Measurements from ENCODE around the gene HAP1.
"Not testable (repeated sequence)": the region's sequence is repeated elsewhere in the genome, so short reads cannot be mapped to it uniquely, and the experiment has no call there.

HAP1 gene, protein sequence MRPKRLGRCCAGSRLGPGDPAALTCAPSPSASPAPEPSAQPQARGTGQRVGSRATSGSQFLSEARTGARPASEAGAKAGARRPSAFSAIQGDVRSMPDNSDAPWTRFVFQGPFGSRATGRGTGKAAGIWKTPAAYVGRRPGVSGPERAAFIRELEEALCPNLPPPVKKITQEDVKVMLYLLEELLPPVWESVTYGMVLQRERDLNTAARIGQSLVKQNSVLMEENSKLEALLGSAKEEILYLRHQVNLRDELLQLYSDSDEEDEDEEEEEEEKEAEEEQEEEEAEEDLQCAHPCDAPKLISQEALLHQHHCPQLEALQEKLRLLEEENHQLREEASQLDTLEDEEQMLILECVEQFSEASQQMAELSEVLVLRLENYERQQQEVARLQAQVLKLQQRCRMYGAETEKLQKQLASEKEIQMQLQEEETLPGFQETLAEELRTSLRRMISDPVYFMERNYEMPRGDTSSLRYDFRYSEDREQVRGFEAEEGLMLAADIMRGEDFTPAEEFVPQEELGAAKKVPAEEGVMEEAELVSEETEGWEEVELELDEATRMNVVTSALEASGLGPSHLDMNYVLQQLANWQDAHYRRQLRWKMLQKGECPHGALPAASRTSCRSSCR

DNA sequence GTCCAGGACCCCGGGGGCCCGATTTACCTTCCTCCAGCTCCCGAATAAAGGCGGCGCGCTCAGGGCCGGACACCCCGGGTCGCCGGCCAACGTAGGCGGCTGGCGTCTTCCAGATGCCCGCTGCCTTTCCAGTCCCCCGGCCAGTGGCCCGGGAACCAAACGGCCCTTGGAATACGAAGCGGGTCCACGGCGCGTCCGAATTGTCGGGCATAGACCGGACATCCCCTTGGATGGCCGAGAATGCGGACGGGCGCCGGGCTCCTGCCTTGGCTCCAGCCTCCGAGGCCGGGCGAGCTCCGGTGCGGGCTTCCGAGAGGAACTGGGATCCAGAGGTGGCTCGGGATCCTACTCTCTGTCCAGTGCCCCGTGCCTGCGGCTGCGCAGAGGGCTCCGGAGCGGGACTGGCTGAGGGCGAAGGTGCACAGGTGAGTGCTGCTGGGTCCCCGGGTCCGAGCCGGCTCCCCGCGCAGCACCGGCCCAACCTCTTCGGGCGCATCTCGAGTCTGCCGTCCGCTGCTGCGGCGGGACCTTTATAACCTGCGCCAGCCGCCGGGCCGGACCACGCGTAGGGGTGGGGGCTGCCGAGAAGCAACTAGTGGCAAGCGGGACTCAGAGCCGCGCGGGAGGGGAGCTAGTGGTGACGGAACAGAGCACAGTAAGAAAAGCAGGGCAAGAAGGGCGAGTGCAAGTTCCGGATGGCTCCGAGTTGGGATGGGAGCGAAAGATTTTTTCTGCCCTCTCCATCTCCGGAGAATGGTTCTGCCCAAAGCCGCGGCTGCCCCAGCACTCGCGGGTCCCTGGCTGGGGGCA lies at the start of gene HAP1:
Gene HAP1 (minus strand): TSS at position 505 of the 810 bp plus-strand sequence. CDS start 9 bp downstream, at position 496.
- DNase-seq (ENCODE audit: low read depth in 3 of 3, low spot score in 1 of 3): no peak

DNA sequence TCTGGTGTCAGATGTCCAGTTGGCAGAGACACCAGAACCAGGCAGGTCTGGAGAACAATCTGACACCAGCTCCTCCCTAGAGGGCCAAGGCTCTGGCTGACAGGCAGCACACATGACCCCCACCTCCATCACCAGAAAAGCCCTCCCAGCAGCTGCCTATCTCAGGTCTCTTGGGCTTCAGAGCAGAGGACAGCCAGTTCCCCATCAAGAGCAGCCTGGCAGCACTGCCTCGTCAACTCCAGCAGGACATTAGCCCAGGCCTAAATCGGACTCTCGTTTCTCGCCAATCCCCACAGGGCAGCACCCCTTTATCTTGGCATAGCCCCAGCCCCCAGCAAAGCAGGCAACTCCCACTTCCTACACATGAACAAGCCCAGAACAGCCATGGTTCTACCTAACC lies 47.7 kb upstream of the HAP1 start:
- DNase-seq (ENCODE audit: low read depth in 3 of 3, low spot score in 1 of 3): no peak

DNA sequence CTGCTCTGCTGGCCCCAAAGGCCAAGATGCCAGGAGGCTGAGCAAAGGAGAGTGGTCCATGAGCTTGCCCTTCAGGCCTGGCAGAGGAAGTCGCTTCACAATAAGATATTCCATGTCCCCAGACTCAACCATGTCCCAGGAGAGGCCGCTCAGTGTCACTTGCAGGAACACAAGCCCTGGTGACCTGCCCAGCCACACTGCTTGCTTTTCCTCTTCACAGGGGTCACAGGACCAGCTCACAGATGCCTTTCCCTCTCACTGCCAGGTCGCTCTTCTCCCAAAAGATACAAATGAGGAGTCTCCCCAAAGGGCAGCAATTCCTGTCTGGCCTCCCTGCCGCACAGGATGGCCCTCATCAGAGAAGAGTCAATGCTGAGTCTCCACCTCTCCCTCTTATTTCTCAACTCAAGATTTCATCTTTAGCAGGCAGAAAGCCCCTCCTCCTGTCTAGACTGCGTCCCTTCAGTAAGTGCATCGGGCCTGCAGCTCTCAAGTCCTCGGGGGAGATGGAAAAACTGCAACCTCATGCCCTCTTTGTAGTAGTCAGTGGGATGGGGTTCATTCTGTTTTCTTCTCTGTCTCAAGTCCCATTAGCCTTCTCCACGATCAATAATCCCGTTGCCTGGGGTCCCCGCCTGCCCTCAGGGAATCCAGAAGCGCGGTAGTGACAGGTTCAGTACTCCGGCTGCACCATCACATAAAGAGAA lies 47.1 kb upstream of the HAP1 start:
- DNase-seq (ENCODE audit: low read depth in 3 of 3, low spot score in 1 of 3): no peak

DNA sequence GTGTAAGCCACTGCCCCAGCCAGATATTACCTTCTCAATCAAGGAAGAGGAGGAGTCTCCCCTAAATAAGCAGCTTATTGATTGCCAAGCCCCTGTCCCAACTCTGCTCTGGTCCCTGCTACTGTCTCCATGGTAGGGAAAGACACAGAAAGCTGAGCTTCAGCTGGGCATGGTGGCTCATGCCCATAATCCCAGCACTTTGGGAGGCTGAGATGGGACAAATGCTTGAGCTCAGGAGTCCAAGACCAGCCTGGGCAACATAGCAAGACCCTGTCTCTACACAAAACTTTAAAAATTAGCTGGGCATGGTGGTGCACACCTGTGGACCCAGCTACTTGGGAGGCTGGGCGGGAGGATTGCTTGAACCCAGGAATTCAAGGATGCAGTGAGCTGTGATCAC lies 45.5 kb upstream of the HAP1 start:
- DNase-seq (ENCODE audit: low read depth in 3 of 3, low spot score in 1 of 3): no peak

DNA sequence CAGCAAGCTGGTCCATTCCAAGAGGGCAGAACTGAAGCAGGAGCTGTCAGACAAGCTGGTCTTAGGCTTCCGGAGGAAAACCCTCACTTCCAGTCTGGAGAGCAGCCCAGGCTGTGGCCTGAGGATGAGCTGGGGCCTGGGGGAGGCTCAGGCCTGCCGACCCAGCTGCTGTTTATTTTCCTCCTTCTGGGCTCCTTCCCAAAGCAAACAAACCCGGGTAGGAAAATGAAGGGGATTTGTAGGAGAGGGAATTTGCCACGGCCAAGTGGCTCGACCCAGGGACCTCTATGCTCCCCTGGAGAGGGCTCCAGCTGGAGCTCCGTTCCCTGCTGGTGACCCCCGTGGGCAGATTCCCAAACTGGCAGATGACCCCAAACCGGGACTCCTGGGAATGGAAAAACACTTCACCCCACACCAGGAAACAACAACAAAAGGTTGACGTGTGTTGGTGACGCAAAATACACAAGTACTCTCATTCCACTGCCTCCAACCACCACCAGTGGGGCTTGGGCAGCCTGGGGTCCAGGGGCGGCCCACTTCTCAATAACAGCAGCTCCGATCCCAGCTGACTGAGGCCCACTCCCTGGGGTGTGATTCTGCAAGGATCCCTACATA lies 43.2 kb upstream of the HAP1 start:
- no peak for DNase-seq (ENCODE audit: low read depth in 3 of 3, low spot score in 1 of 3)

DNA sequence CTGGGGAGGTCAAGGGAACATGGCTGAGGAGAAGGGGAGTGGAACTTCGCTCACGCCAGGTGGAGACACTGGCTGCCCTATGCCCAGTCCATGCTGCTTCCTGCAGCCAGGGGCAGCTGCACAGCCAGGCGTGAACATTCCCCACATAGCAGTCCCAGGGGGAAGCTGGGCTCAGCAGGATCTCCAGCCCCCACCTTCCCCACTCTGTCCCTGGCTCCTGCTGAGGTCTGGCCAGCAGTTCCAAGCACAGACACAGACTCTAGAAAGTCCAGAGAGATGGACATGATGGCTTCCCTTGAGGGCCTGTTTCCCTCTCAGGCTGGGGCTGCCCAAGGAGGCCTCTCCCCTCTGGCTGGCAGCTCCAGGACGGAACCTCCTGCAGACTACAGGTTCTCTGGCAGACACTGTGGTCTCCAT lies 42.7 kb upstream of the HAP1 start:
- no peak for DNase-seq (ENCODE audit: low read depth in 3 of 3, low spot score in 1 of 3)

DNA sequence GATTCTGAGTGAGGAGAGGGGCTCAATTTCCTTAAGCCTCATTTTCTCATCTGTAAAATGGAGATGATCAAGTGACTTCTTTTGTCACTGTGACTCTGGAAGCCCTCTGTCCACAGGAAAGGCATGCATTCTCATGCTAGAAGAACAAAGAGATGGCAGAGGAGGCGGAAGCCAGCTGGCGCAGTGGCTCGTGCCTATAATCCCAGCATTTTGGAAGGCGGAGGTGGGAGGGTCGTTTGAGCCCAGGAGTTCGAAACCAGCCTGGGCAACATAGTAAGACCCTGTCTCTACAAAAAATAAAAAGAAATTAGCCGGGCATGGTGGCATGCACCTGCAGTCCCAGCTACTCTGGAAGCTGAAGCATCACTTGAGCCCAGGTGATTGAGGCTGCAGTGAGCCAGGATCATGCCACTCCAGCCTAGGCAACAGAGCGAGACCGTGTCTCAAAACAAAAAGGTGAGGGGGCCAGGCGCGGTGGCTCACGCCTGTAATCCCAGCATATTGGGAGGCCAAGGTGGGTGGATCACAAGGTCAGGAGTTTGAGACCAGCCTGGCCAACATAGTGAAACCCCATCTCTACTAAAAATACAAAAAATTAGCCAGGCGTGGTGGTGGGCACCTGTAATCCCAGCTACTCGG lies 41.9 kb upstream of the HAP1 start:
- not testable (repeated sequence) for DNase-seq (ENCODE audit: low read depth in 3 of 3, low spot score in 1 of 3)

DNA sequence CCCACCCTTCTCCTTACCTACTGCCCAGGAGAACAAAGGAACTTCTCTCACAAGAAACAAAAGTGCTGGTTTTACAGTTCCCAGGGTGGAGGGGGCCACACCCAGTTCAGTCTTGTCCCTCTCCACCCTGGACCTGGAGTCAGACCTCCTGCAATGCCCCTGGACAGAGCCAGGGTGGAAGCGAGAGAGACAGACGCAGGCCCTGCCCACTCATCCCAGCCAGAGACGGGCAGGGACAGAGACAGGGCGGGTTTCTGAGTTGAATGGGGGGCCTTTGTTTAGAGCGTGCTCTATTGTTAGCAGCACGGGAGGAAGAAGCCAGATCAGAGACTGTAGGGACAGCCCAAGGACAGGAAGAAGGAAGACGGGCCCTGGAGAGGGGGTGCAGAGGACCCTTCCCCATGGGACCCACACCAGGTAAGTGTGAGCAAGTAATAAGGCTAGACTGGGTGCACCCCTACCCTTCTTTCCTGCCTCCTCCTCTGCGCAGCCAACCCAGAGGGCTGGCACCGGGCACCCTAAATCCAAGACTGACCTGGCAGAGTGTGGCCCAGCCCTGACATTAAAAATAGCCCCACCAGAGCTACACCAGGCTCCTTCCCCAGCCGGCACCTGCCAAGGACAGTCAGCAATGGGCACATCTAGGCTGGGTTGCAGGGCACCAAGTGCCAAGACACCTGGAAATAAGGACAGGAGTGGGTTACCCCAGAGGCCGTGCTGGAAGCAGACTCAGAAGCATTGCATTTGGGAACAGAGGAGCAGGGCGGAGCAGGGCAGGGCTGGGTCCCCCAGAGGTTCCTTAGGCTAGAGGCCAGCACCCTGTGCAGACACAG lies 41.2 kb upstream of the HAP1 start:
- no peak for DNase-seq (ENCODE audit: low read depth in 3 of 3, low spot score in 1 of 3)

DNA sequence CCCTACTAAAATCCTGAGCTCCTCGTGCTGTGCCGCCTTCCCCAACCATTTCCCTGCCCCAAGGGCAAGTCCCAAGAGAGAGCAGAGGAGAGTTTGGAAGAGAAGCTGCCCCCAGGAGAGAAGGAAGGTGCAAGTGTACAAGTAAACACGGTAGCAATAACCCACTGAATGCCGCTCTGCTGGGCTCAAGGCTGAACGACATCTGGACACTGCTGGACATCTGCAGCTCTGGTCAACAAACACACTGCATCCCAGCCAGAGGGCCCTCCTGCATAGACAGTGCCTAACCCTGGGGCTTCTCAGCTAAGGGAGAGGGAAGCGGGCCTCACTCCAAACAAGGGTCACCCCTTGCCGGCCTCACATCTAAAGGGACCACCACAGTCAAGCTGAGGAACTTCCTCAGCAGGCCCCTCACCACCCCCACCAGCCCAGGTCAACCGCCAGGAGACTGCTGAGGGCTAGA lies 39.3 kb upstream of the HAP1 start:
- no peak for DNase-seq (ENCODE audit: low read depth in 3 of 3, low spot score in 1 of 3)

DNA sequence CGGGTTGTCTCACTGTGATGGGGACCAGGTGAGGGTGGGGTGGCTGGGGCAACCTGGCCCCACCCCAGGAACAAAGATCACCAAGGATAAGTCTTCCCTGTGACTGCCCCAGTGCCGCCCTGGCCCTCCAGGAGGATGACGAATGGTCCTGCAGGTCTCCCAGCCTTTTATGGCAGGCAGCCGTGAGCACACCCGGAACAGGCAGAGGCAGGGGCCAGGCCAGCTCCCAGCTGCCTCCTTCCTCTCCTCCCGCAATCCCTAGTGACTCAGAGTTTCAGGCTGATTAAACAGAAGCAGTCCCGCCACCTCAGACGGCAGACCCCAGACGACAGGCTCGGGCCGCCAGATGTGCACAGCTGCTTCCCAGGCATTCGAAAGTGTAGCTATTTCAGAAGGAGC lies 38.7 kb upstream of the HAP1 start:
- no peak for DNase-seq (ENCODE audit: low read depth in 3 of 3, low spot score in 1 of 3)

DNA sequence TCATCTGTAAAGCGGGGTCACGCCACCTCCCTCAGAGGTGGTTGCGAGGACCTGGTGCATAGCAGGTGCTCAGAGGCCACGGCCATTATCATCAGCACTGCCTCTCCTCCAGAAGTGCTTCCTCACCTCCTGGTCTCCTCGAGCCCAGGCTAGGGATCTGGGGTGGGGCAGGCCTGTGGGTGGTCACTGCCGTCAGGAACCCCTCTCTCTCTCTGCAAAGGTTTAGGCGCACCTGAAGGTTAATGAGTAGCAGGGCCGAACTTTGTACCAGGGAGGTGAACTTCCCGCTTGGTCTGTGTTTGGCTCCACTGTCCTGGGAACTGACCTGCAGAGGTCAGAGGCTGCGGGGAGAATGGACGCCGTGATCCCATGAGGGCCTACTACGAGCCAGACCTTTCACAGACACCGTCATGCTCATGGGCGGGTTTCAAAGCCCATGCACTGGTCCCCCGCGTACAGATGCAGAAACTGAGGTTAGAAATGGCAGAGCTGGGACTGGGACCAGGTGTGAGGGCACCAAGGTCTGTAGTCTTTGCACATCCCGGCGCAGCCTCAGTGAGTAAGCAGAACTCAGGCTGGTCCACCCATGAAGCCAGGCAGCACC lies 38.2 kb upstream of the HAP1 start:
- DNase-seq (ENCODE audit: low read depth in 3 of 3, low spot score in 1 of 3): no peak

DNA sequence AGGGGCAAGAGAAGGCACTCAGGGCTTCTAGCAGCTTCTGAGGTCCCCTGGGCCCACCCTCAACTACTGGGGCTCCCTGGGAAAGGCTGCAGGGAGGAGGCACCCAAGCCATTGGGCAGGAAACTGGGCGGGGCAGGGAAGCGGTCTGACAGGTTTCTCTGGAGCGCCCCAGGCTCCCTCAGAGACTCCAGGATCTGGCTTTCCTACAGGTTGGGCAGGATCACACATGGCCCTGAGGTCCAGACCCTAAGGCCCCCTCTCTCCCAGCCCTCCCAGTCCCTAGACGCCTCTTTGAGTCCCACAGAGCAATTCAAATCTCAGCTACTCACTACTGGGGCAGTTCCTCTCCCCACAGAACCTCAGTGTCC lies 37.8 kb upstream of the HAP1 start:
- DNase-seq (ENCODE audit: low read depth in 3 of 3, low spot score in 1 of 3): no peak

DNA sequence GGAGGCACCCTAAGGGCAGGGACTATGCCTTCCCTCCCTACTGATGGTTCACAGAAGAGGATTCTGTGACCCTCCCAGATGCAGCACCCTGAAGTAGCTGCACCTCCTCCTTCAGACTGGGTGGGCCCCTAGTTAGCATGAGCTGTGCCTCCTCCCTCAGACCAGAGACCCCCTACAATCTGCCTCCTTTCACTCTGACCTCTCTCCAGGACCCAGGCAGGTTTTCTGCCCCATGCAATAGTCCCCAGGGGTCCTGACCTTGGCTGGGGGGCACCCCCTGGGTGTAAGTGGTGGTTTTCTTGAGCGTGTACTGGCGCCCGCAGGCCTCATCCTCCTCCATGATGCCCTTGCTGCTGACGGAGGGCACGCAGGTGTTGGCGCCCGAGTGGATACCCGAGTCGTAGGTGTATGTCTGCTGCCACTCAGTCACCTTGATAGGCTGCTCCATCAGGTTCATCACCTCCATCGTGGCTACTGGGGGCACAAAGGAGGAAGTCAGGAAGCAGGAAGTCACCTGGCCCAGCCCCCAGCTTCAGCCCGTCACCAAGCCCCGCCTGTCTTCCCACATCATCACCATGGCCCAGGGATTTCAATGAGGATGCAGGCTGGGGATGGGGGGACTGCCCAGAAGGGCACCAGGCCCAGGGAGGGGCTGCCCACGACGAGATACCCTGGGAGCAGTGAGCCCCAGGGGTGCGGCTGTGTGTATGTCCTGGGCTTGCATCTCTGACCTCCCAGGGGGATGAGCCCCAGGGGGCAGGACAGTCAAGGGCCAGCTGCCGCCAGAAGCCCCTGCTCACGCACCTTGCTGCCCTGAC lies 37.2 kb upstream of the HAP1 start:
- DNase-seq (ENCODE audit: low read depth in 3 of 3, low spot score in 1 of 3): no peak

DNA sequence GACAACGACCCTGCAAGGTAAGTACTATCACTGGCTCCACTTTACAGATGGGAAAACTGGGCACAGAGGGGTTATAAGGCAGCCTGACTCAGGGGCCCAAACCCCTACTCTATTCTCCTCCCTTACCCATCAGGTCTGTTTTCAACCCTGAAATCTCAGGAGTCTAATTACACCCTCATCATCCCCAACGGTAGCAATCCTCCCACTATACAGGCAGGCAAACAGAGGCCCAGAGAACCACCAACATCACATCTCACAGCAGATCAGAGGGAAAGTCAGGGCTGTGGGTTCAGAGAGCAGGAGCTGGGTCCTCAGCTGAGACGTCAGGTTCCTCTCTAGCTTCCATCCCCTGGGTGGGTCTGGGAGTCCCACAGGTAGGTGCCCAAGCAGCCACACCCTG lies 35.5 kb upstream of the HAP1 start:
- no peak for DNase-seq (ENCODE audit: low read depth in 3 of 3, low spot score in 1 of 3)

DNA sequence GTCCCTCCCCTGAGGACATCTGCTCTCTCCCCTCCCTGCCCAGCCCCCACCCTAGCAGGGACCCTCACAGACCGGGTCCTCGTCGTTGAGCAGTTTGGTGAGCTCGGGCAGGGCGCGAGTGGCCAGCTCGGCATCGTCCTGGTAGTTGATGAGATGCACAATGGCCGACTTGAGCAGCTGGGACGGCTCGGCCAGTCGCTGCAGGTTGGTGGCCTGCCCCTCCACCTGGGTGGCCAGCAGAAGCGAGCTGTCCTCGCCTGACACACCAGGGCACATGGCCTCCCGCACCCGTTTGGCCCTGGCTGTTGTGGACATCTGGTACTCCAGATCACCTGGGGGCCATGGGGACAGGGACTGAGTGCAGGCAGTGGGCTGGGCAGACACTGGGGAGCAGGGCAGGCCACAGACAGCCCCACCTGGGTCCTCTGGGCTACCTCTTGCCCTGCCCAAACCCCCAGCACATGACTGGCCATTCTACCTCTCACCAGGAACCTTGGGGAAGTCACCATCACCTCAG lies 35.0 kb upstream of the HAP1 start:
- DNase-seq (ENCODE audit: low read depth in 3 of 3, low spot score in 1 of 3): no peak

DNA sequence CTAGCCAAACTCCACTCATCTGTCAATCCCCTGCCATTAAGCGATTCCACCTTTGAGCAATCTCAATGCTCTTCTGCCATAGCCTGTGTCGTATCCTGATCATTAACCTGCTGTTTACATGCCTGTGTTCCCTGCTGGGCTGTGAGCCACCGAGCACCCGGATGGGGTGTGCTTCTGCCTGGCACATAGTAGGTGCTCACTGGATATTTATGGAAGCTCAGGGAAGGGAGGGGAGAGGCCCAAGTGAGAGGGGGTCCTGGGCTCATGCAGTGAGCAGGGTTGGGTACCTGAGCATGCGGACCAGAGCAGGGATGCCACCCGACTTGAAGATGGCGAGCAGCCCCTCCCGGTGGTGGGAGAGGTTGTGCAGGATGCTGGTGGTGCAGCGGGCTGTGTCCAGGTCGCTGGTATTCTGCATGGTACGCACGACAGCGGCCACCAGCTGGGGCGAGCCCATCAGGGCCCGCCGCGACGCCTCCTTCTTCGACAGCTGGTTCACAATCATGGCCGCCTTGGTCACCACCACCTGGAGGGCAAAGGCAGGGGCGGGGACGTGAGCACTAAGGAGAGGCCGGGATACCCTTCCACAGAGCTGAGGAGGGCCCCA lies 34.3 kb upstream of the HAP1 start:
- DNase-seq (ENCODE audit: low read depth in 3 of 3, low spot score in 1 of 3): no peak

DNA sequence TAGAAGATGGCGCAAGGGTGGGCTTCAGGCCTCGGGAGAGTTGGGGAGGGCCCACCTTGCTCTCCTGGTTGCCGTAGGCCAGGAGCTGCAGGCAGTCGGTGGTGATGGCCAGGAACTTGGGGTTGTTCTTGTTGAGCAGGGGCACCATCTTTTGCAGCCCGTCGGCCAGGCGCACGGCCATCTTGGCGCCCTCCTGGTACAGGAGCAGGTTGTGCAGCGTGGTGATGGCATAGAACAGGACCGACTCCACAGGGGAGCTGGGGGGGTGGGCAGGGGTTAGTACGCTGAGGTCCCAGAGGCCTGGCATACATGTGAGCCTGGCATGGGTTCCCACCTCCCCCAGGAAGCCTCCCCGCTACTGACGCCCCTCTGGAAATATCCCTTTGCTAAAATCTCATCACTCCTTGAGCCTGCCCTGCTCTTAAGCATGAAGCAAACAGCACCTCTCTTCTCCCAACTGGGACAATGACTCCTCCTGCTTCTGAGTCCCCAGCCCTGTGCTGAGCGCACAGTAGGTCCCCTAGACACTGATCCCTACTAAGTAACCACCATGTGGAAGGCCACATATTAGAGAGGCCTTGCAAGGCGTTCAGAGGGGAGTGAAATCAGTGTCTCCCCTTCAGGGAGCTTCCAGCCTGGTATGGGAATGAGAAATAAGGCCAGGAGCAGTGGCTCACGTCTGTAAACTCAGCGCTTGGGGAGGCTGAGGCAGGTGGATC lies 33.0 kb upstream of the HAP1 start:
- no peak for DNase-seq (ENCODE audit: low read depth in 3 of 3, low spot score in 1 of 3)
